Activated gamma-delta T cell treated with Interleukin-2 at 50 U/mL for 16 hours (primary cell): ENCODE results near the gene LONRF2.

ENCODE experiments used
- DNase-seq: peaks from one replicate; pipeline ENCODE4 v3.0.0-alpha.2; 2020

LONRF2 gene

DNA sequence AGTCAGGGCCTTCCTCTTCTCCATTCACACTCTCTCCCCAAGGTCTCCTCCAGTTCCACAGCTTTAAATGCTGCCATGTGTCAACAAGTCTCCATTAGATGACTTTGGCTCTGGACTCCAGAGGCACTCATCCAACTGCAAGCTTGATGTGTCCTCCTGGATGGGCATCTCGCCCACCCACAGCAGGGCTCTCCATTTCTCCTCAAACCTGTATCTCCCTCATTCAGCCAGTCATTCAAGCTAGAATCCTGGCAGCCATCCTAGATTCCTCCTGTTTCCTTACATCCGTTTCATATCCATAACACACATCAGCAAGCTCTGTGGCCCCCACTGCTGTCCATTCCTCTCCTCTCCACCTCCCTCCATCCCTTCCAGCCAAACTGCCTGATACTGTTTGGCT is 91.5 kb downstream of the LONRF2 start:
- DNase-seq: no peak

GRCh38 chr2:100228967-100229366 is 93.3 kb downstream of the LONRF2 start:
- DNase-seq: no peak

DNA sequence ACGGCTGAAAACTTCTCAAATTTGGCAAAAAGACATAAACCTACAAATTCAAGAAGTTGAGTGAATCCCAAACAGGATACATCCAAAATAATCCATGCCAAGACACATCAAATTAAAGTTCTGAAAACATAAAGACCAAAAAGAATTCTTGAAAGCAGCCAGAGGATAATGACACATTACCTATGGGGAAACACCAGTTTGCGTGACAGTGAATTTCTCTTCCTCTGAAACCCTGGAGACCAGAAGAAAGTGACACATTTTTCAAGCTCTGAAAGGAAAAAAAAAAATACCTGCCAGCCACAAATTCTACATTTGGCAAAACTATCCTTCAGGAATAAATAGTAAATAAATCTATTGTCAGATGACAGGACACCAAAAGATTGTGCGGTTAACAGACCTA is 93.9 kb downstream of the LONRF2 start:
- no peak for DNase-seq

- DNase-seq: no peak
These were observed 97.2 kb downstream of the LONRF2 start for GRCh38 chr2:100224988-100225710.

DNA sequence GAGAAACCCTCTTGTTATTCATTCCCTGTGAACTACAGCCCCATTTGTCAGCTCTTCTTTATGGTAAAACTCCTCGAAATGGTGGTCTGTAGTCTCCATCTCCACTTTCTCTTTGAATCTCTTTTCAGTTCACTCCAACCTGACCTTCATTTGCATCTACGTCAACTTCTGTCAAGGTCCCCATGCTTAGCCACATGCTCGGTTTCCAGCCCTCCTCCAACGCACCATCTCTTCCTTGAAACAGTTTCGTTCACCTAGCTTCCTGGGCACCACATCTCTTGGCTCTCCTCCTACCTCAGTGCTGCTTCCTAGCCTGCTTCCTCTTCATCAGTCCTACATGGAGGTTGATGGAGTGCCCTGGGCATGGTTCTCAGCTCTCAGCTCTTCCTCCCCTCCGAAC is 98.8 kb downstream of the LONRF2 start:
- DNase-seq: no peak
